Spinal cord (tissue), 10 donors: Measurements from ENCODE around the gene INTS12. TPM values are rescaled to one million over a fixed set of nuclear protein-coding genes. Genes with fewer than 3 reads are reported as not detected.

ENCODE experiments used
- DNase-seq, 6 donors: peaks; one replicate each; pipeline versions ENCODE4 v3.0.0 to v3.0.0-alpha.2; 2013 to 2015; ENCODE audit warnings: low spot score in 6 of 6, low read depth in 4 of 6
- H3K27ac ChIP-seq: one replicate; pipeline ENCODE4 v1.5.1; 2013; ENCODE audit warnings: low read depth, low read length, control low read depth
- H3K27me3 ChIP-seq: one replicate; pipeline ENCODE4 v1.6.1; 2013; ENCODE audit warnings: low read length; ENCODE audit not compliant: control insufficient read depth, insufficient read depth
- H3K36me3 ChIP-seq: one replicate; pipeline ENCODE4 v1.6.1; 2013; ENCODE audit warnings: low read length; ENCODE audit not compliant: control insufficient read depth, insufficient read depth
- H3K4me1 ChIP-seq: one replicate; pipeline ENCODE4 v1.6.1; 2013; ENCODE audit warnings: low read length; ENCODE audit not compliant: control insufficient read depth, insufficient read depth
- H3K4me3 ChIP-seq: one replicate; pipeline ENCODE4 v1.5.1; 2013; ENCODE audit warnings: low read depth, low read length, control low read depth
- H3K9me3 ChIP-seq: one replicate; pipeline ENCODE4 v1.6.1; 2013; ENCODE audit warnings: low read length; ENCODE audit not compliant: control insufficient read depth, insufficient read depth
- WGBS: methylation state at CpG from one replicate; pipeline ENCODE4 v1.1.5; 2013; ENCODE audit warnings: missing lambda C conversion rate; ENCODE audit not compliant: insufficient coverage; 5-methylcytosine and 5-hydroxymethylcytosine counted together
- polyA plus RNA-seq, 2 donors: library from polyadenylated mRNA; unstranded; fragments of 120-200 nt; gene quantifications; one replicate each; pipeline ENCODE4 v1.2.1, GENCODE V29; 2013; ENCODE audit not compliant: insufficient read length in 2 of 2
- total RNA-seq, 2 donors: library from RNA; depleted of rRNA in 1 of 2; stranded (reverse); fragments of 120-200 nt in 1 of 2; fragments of >200 nt in 1 of 2; gene quantifications; one replicate each; pipeline versions ENCODE4 v1.2.3 to v1.2.4, GENCODE V29; 2013 to 2014
- donor health status: healthy.

The INTS12 gene
- total and polyA plus RNA-seq, 4 donors, result 21.2 to 31.3 (median 27.7) TPM

- no peaks in the 10 kb centered on the region for H3K4me1 ChIP-seq
- H3K4me3 ChIP-seq, result no peak overlapping the region
- peak overlapping the region; percentile 25 for H3K27ac ChIP-seq
- H3K36me3 ChIP-seq, result no peaks in the 10 kb centered on the region
- H3K27me3 ChIP-seq, result no peaks in the 10 kb centered on the region
- 25% methylated on average over 2 of the region's 4 CpGs for WGBS
- DNase-seq, result peak; percentile 59 to 94 (median 77)
- H3K9me3 ChIP-seq, result no peaks in the 10 kb centered on the region
Measured at GRCh38 chr4:105637408-105638176, 70.9 kb downstream of the INTS12 start.

DNA sequence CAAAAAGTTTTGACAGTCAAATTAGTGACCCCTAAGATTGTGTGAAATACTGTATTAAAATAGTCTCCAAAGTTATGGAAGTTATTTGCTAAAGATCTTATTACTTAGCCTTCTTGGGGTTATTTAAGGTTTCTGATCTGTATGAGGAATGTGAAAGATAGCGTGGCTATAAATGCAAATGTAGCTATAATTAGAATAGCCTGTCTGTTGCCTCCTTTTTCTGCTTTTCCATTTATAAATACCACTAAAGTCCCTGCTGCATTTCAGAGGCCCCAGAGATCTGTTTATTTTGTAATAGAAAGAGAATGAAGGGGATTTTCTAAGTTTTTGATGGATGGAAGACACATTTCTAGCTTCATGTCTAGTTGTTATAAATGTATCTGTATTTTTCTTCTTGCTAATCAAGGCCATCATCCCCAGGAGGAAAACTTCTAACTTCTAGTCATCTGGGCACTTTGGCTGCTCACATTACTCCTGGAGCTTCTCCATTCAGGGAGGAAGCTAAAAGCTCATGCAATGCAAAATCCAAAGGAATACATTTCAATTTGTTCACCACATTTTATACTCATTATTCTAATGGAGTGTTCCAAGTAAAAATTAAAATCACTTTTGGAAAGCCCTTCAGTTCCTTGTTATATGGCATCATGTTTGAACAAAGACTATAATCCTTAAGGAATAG, 73.9 kb downstream of the INTS12 start:
- H3K36me3 ChIP-seq, result no peaks in the 10 kb centered on the region
- no peak overlapping the region for H3K27ac ChIP-seq
- DNase-seq, result peak in 1 of 6 donors; percentile 69
- no peaks in the 10 kb centered on the region for H3K4me1 ChIP-seq
- no peaks in the 10 kb centered on the region for H3K9me3 ChIP-seq
- WGBS, result no CpG with 5 or more reads among the region's 1 CpG
- H3K4me3 ChIP-seq, result no peak overlapping the region
- H3K27me3 ChIP-seq, result no peaks in the 10 kb centered on the region

DNA sequence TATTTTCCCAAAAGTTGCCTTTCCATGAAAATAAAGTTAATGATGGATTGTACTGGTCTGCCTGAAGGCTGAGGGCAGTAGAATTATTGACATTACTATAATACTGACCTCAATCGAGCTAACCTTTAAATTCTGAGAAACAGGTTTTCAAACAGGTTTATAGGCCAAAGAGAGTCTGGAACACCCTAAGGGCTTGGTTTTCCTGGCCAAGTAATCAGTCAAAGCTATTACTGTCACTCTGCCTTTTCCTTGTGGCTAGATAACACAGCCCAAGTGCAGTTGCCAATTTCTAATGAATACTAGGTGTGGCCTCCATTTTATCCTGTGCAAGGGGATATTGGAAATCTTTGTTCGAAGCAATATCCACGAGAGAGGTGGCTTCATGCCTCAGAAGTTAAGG, 75.2 kb downstream of the INTS12 start:
- Histone ChIP-seq H3K9me3 (no peaks in the 10 kb centered on the region), H3K36me3 (no peaks in the 10 kb centered on the region), H3K4me3 (no peak overlapping the region), H3K4me1 (no peaks in the 10 kb centered on the region), H3K27ac (no peak overlapping the region), H3K27me3 (no peaks in the 10 kb centered on the region)
- no peak for DNase-seq
- no CpG with 5 or more reads among the region's 3 CpGs for WGBS

Other genes with a start within 250 kb of the INTS12 start
- gene PPA2, start 234.6 kb downstream of the INTS12 start, total RNA-seq, result 100 to 1,000 TPM in 1 of 2 donors, 10 to 100 TPM in 1; 88.5 to 113 TPM
- gene PPA2, start 234.6 kb downstream of the INTS12 start, polyA plus RNA-seq, result 10 to 100 TPM; 69.3 to 76.8 TPM
- under 1 TPM in 1 of 2 donors, not detected in 1; 0.11 TPM for gene ARHGEF38, start 156.1 kb downstream of the INTS12 start, total RNA-seq
- gene ARHGEF38, start 156.1 kb downstream of the INTS12 start, polyA plus RNA-seq, result 1 to 10 TPM in 1 of 2 donors, under 1 TPM in 1; 0.40 to 1.3 TPM
- gene GSTCD, start 95 bp upstream of the INTS12 start, total RNA-seq, result 10 to 100 TPM; 17.2 to 25.0 TPM
- gene GSTCD, start 95 bp upstream of the INTS12 start, polyA plus RNA-seq, result 10 to 100 TPM in 1 of 2 donors, 1 to 10 TPM in 1; 9.9 to 13.0 TPM
- gene NPNT, start 186.8 kb upstream of the INTS12 start, total RNA-seq, result 10 to 100 TPM; 26.1 to 95.3 TPM
- 10 to 100 TPM in 1 of 2 donors, 1 to 10 TPM in 1; 9.6 to 20.0 TPM for gene NPNT, start 186.8 kb upstream of the INTS12 start, polyA plus RNA-seq